ENCODE data around the gene PCBP3.
"Not testable (repeated sequence)": the region's sequence is repeated elsewhere in the genome, so short reads cannot be mapped to it uniquely, and the experiment has no call there.

Gene PCBP3

DNA sequence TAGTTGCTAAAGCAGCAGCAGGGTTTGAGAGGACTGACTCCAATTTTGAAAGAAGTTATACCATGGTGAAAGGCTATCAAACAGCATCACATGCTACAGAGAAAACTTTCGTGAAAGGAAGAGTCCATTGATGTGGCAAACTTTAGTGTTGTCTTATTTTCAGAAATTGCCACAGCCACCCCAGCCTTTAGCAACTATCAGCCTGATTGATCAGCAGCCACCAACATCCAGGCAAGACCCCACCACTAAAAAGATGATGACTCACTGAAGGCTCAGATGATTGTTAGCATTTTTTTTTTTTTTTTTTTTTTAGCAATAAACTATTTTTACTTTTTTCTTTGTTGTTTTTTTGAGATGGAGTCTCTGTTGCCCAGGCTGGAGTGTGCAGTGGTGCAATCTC is 35.3 kb downstream of the PCBP3 start:
- not testable (repeated sequence) for DNase-seq (ENCODE audit: low read depth in 2 of 2)

DNA sequence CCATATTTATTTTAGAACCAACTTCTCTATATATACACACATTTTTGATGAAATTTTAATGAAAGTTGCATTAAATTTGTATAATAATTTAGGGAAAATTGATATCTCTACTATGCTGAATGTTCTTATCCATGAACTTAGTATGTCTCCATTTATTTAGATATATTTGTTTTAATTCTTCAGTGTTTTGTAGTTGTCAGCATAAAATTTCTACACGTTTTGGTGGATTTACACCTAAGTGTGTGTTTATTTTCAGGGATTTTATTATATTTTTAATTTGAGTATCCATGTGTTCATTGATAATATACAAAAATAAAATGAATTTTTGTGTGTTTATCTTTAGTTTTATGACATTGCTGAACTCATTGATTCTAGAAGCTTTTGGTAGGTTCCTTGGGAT is 36.7 kb downstream of the PCBP3 start:
- DNase-seq (ENCODE audit: low read depth in 2 of 2): no peak

- DNase-seq (ENCODE audit: low read depth in 2 of 2): no peak
Measured at GRCh38 chr21:45695086-45695485, 51.6 kb downstream of the PCBP3 start.

- DNase-seq (ENCODE audit: low read depth in 2 of 2): no peak
Measured at GRCh38 chr21:45698493-45699184, 55.1 kb downstream of the PCBP3 start.

- no peak for DNase-seq (ENCODE audit: low read depth in 2 of 2)
Measured at GRCh38 chr21:45699251-45699942, 55.9 kb downstream of the PCBP3 start.

GRCh38 chr21:45699966-45700365 is 56.4 kb downstream of the PCBP3 start:
- no peak for DNase-seq (ENCODE audit: low read depth in 2 of 2)

DNA sequence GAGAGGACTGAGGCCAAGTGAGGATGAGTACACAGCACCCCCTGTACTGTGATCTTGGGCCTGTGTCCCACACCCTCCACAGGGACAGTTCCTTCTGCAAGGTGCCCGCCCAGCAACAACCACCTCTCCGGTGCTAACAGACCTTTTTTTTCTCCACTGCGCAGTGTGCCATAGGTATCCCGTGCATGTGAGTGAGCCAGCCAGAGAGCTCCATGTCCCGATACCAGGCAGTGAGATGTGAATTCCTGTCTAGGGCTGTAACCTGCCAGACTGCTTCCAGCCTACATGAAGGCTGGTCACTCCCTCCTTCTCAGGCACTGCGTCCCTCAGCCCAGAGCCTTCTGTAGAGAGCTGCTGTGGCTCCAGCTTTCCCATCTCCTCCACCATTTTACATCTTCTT is 56.9 kb downstream of the PCBP3 start:
- no peak for DNase-seq (ENCODE audit: low read depth in 2 of 2)

DNA sequence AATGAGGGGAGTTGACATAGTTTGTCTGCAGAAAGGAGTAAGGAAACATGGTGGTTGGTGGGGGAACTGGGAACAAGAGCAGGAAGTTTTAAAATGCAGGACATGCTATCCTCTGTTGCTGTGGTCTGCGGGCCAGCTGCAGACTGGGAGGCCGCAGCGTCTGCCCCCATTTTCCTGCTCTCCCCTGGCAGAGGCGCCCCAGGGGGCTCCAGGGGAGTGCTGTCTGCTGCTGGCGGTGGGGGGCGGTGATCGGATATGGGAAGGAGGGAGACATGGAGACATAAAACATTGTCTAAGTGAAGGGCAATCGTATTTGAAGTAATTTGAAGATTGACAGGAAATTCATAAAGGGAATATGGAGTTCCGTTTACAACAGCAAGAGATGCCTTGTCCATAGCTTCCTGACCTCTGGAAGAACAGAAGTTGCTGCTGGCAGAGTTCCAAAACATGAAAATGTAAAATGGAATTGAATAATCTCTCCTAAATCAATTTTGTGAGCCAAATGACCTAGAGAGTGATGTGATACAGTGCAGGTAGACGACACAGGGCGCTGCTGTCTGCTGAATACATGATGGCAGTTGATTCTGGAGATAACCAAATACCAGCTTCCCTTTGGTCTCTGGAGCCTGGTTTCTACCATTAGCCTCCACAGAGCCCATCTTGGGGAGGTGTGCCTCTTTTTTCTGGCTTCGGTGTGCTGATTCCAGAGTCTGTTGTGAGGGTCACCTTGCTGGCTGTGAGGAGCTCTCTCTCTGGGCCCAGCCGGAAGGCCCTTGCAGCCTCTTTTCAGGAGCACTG is 61.0 kb downstream of the PCBP3 start:
- no peak for DNase-seq (ENCODE audit: low read depth in 2 of 2)

- DNase-seq (ENCODE audit: low read depth in 2 of 2): no peak
Measured at GRCh38 chr21:45706299-45706698, 62.8 kb downstream of the PCBP3 start.

- no peak for DNase-seq (ENCODE audit: low read depth in 2 of 2)
Measured at GRCh38 chr21:45709173-45709572, 65.6 kb downstream of the PCBP3 start.

DNA sequence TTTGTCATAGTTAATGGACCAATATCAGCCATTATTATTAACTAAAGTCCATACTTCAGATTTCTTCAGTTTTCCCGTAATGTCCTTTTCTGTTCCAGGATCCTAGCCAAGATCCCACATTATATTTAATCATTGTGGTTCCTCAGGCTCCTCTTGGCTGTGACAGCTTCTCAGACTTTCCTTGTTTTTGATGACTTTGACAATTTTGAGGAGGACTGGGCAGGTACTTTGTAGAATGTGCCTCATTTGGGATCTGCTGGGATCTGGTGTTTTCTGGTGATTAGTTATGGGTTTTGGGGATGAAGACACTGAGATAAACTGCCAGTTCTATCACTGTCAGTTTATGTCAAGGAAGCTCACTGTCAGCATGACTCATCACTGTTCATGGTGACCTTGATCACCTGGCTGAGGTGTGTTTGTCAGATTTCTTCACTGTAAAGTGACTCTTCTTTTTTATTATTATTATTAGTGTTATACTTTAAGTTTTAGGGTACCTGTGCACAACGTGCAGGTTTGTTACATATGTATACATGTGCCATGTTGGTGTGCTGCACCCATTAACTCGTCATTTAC is 66.3 kb downstream of the PCBP3 start:
- DNase-seq (ENCODE audit: low read depth in 2 of 2): no peak

GRCh38 chr21:45710306-45710705 is 66.8 kb downstream of the PCBP3 start:
- not testable (repeated sequence) for DNase-seq (ENCODE audit: low read depth in 2 of 2)

GRCh38 chr21:45713613-45714012 is 70.1 kb downstream of the PCBP3 start:
- DNase-seq (ENCODE audit: low read depth in 2 of 2): no peak

- no peak for DNase-seq (ENCODE audit: low read depth in 2 of 2)
Measured at GRCh38 chr21:45715441-45715840, 71.9 kb downstream of the PCBP3 start.

GRCh38 chr21:45718413-45718812 is 74.9 kb downstream of the PCBP3 start:
- DNase-seq (ENCODE audit: low read depth in 2 of 2): no peak

GRCh38 chr21:45719177-45719802 is 75.8 kb downstream of the PCBP3 start:
- no peak for DNase-seq (ENCODE audit: low read depth in 2 of 2)

GRCh38 chr21:45720204-45720603 is 76.7 kb downstream of the PCBP3 start:
- DNase-seq (ENCODE audit: low read depth in 2 of 2): not testable (repeated sequence)

DNA sequence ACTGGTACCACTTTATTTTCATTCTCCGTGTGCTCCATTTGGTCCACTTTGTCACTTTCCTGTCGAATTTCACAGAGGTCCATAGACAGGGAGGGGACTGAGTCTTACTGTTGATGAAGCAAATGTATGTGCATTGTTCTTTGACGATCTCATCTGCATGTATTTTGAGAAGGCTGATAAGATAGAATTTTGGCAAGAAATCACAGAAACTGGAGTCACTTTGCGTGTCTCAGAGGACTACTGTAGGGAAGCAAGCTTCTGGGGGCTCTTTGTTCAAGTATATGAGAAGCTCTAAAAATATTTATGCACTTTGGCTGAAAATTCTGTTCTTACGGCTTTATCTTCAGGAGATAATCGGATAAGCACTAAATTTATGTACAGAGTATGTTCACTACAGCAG is 78.1 kb downstream of the PCBP3 start:
- DNase-seq (ENCODE audit: low read depth in 2 of 2): no peak

DNA sequence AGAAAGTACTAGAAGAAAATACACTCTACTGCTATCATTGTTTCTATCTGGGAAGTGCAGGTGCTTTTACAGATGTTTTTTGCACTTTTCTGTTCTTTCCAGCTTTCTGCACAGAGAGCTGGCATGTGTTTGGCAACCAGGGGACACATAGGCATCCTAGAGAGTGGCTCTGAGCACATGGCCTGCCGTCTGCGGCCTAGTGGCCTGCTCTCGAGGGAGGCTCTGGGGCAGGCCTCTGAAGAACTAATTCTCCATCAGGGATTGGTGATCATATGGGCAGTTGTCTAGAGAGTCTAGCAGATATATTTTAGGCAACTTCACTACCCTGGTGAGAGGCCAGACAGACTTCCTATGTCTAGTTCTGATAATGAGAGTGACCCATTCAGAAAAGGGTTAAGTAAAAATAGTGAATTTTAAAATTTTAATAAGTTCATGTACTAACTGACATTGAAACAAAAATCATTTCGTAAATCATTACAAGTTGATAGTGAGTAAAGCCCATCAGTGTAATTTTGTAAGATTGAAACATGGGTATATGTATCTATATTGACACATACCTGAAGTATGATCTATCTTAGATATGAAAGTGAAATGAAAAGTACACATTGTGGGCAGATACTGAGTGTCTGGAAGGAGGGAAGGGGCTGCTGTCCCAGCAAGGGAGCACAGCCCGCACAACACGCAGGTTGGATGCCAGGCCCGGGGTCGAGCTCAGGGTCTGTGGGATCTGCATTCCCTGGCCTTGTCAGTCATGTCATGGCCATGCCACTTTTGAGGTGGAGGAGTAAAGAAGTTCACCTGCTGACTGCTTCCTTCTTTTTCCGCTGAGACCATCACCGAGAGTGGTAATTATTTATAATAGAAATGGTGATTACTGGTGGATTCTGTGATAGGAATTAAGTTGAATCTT is 79.8 kb downstream of the PCBP3 start:
- DNase-seq (ENCODE audit: low read depth in 2 of 2): no peak

DNA sequence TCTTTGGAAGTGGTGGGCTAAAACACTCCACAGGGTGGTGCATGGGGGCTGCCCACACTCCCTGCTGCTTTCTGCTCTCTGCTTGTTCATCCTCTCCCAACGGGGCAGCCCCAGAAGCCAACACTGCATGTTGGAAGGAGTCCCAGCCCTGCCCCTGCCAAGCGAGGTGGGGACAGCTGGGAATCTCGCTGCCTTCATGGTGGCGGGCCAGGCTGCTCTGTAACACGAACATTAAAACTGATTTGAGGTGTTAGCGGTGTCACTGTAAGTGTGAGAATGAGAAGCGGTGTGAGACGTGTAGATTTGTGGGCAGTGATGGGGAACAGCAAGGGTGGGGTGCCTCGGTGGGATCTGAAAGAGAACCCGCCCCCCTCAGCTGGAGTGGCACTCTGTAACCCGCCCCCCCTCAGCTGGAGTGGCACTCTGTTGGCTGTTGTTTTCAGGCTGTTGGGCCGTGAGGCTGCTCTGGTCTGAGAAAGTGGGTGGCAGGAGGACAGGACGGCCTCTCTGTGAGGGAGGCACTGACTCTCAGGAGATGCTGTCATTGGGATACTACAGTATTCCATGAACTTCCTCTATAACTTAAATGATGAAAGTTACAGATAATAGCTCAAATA is 80.9 kb downstream of the PCBP3 start:
- DNase-seq (ENCODE audit: low read depth in 2 of 2): no peak

Data from activated CD4-positive, alpha-beta T cell treated with anti-CD3 and anti-CD28 coated beads for 24 hours (primary cell).